ENCODE measurements around the gene CELSR1.
A peak's percentile ranks its signal among the peaks of the same experiment; 100 is the strongest.
"Not testable (repeated sequence)": the region's sequence is repeated elsewhere in the genome, so short reads cannot be mapped to it uniquely, and the experiment has no call there.

CELSR1 gene

DNA sequence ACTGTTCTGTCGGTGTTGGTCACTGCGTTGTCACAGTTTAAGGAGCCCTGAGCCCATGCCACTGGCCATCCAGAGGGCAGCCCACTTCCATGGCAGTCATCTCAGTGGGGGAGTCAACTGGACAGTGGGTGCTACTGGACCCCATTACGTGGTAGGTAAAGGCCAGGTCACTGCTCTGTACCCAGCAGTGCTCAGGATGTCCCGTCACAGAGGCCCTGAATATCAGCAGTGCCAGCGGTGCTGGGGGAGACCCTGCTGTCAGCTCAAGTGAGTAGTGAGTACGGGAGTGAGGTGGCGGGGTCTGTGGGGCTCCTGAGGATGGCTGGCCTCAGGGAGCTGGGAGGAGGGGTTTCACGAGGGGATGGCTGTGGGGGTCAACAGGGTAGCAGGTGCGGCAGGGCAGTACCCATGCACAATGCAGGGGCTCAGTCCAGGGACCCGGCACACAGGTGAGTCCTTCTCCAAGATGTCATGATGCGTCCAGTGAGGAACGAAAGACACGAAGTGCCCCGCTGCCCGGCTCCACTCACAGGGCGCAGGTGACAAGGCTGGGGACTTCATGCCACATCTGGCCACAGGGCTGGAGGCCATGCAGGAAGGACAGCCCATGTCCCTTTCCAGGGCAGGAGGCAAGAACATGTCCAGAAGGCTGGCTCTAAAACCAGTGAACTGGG lies 27.9 kb downstream of the CELSR1 start:
- DNase-seq: no peak

DNA sequence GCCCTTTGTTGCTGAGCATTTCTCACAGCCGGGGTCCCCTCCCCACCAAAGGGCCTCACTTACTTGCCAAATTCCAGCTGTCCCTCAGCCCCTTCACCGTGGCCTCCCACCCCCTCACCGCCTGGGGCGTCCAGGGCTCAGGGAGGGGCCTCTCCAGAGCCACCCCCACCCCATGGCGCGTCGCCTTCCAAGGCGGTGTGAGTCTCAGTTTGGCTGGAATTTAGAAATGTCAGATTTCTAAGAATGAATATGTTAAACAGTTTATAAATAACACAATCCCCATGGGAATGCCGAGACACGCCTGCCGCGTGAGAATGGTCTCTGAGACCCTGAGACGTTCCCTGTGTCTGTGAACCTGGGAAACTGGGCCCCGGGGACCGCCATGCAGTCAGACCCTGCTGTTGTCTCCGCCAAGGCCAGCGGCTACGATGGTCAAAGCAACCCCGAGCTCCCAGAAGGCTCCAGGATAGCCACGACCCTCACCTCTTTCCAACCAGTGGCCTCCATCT lies 28.9 kb downstream of the CELSR1 start:
- no peak for DNase-seq

DNA sequence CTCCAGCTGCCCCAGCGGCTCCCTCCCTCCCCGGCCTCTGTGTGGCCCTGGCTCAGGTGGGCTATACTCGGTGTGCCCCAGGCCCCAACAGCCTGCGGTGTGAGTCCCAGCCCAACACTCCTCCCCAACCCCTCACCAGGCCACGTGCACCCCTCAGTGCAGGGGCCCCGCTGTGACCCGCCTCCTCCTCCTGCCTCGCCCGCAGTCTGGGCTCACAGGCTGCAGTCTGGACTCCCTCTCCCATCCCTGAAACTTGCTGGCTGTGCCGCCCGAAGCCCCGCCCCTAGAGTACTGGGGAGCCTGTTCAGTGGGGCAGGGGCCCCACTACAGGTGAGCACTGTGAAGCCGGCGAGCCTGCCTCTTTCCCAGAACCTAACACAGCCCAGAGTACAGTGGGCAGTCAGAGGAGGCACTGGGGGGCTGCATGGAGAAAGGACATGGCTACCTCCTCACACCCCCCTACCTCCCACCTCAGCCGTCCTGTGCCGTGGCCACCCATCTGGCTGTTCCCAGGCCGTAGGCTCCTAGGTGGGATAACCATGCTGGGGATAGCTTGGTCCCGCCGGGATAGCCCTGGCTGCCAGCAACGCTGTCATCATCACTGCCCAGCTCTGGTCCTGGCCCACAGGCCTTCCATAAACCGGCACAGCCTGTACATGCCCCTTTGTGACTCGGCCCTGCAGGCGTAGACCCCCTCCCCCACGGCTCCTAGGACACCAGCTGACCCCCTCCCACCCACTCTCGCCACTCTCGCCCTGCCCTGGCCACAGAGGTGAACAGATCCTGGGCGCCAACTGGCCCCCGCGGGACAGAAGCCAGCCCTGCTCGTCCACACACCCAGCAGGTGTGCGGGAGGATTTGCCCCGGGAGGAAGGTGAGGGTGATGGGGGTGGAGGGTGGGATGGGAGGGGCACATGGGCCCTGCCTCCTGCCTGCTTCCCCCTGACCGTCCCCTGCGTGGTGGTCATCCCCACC lies 29.7 kb downstream of the CELSR1 start:
- no peak for DNase-seq

DNA sequence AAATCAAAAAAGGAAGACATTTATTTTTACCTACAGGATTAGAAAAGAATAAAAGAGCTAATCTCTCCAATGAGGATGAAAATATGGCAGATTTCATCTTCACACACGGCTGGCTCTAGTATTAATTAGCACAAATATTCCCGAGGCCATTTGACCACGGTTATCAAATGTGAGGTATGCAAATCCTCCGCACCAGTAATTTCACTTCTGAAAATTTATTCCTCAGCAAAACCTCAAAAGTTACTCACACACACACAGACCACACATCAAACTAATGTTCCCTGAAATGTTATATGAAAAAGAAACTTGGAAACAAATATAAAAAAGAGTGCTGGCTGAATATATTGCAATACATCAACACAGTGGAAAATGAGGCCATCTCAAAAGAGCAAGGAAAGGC lies 32.8 kb downstream of the CELSR1 start:
- DNase-seq: no peak

DNA sequence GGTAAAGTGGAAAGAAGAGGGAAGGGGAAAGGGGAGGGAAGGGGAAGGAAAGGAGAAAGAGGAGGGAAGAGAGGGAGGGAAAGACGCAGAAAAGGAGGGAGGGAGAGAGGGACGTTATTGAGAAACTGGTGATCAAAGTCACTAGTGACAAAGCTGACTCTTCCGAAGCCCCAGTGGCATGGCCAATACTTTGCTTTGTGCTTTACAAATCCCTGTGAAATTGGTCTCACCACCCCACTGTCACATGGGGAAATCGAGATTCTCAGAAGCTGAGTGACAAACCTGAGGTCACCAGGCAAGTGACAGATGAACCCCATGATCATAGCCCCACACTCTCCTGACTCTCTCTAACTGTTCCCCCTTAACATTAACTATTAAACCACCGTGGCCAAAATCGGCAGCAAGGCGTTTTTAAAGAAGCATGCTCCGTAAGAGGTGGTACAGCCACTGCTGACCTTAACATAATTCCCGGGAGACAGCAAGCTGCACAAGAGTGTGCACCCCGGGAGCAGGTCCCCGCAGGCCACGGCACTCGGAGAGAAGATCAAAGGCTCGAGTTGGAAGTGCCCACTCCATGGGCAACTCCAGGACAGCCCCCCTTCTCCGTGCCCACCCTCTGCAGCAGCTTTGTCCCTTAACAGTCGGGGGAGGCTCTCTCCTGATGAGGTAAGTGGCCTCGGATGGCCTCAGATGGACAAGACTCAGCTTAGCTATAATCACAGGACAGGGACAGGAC lies 34.8 kb downstream of the CELSR1 start:
- no peak for DNase-seq

DNA sequence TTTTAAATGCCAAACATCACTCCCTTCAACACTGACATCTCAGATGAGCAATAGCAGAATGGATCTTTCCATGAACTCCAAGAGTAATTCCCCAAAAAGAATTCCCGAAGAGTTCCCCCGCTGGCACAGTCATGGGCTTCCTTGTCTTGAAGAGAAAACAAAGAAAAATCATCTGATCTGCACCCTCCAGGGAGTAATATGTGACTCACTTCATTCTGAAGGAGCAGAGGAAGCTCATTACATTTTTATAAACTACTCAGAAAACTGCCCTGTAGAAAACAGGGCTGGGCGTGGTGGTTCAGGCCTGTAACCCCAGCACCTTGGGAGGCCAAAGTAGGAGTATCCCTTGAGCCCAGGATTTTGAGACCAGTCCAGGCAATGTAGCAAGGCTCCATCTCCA lies 35.7 kb downstream of the CELSR1 start:
- no peak for DNase-seq

DNA sequence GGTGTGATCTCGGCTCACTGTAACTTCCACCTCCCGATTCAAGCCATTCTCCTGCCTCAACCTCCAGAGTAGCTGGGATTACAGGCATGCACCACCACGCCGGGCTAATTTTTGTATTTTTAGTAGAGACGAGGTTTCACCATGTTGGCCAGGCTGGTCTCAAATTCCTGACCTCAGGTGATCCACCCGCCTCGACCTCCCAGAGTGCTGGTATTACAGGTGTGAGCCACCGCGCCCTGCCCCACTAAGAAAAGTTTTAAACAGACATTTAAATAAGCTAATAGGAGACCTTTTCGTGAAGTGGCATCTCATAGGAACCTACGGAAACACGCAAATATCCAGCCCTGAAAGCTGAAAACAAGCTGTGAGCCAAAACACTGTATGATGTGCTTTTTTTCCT lies 36.2 kb downstream of the CELSR1 start:
- not testable (repeated sequence) for DNase-seq

DNA sequence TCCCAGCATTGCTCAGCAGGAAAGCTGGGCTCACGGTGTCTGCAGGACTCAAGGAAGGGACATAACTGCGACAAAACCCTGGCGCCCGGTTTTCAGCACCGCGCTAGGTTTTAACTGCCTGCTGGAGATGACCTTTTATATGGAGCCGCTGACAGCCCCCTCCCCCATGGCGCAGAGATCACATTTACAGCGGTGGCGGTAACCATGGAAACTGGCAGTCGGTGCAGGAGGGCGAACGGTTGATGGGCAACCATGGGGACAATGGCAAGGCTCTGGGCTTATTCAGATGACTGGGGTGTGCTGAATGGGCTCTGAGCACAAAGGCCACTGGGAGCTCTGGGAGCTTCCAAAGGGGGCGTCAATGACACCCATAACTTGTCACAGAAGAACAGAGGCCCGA lies 37.2 kb downstream of the CELSR1 start:
- DNase-seq: peak; percentile 25

DNA sequence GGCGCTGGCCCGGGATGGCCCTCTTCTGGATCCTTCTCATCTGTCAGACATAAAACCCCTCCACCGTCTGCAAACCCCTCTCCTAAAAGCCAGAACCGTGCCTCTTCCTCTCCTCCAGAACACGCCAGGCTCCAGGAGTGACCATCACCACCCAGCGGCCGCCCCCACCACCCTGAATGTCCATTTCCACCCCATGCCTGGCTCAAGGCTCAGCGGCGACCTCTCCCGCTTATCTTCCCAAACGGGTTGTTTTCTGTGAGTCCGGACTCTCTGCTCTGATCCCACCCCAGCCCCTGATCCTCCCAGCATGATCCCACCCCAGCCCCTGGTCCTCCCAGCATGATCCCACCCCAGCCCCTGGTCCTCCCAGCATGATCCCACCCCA lies 37.6 kb downstream of the CELSR1 start:
- DNase-seq: no peak

DNA sequence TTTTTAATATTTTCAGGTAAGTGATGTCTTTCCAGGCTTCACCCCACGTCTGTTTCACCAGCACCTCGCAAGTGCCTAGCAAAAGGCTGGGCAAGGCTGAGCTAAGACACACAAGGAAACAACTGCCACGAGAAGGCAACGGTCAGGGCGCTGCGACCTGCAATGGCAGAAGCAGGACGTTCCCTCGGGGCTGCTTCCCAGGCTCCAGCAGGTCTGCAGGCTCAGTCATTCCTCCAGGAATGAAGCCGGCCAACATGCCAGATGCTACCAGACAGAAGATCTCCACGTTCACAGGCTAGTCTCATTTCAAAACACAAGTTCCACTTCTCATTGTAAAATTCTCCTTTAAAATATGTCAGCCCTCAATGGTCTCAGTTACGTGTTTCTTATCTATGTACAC lies 45.5 kb downstream of the CELSR1 start:
- no peak for DNase-seq

DNA sequence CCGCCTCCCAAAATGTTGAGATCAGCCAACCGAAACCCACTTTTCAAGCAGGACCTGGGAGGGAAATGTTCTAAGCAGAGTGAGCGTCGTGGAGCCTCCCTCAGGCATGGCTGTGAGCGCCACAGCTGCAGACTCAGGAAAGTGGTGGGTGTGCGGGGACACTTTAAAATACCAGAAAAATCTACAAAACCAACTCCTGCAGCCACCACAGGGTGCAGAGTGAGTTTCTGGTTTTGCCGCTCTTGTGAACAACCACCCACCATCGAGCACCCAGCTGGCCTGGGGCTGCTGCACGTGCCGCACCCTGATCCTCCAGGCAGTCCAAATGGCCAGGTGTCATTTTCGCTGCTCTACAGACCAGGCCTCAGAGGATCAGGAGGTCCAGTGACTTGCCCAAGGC lies 46.9 kb downstream of the CELSR1 start:
- DNase-seq: no peak

DNA sequence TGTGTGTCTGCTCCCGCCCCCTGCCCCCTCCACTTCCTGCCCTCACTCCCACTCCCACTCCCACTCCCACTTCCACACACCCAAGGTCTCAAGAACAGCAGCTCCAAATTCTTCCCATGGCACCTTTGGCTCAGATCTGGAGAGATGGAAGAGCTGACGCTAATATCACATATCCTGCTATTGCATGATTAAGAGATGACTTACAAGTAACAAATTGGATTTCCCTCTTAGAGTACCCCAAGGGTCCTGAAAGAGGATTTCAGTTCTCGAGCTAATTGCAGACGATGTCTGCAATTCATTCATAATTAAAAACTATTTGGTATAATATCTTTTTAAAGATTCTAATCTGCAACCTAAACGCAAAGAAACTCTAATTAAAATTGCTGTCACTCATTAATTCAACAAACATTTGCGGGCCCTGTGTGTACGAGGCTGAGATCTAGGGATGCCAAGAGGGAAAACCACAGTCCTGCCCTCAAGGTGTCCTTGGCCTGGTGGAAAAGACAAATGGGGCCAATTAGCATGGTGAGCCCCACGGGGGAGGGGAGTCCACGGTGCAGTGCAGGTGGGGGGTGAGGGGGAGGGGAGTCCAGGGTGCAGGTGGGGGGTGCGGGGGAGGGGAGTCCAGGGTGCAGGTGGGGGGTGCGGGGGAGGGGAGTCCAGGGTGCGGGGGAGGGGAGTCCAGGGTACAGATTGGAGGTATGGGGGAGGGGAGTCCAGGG lies 50.3 kb downstream of the CELSR1 start:
- DNase-seq: no peak

DNA sequence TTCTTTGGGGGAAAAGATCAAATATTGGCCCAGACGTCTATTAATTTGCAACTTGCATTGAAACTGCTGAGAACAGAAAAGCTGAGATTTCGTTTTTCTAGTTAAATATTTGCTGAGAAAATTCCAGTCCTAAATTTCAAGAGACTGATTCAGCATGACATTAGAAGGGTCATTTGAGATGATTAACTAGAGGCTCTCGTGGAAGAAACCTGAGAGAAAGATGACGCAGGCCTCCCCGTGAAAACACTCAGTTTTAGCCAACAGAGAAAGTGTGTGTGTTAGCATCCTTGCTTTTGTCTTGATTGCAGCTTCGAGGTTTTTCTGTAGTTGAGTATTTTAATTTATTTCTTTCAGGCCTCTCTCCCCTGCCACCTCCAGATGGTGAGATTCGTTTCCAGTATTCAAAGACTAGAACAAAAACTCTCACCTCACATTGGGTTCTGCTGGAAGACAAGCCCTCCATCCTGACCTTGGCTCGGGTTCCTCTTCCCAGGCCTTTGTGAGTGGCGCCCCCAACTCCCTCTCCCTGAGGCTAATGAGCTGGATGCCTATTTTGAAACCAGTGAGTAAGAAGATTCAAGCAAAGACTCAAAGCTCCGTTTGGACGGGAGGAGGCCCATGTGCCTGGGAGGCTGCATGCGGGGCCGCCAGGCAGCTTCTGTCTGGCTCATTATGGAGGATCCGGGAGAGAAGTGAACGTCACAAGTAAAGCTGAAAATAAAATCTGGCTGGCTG lies 52.4 kb downstream of the CELSR1 start:
- no peak for DNase-seq

DNA sequence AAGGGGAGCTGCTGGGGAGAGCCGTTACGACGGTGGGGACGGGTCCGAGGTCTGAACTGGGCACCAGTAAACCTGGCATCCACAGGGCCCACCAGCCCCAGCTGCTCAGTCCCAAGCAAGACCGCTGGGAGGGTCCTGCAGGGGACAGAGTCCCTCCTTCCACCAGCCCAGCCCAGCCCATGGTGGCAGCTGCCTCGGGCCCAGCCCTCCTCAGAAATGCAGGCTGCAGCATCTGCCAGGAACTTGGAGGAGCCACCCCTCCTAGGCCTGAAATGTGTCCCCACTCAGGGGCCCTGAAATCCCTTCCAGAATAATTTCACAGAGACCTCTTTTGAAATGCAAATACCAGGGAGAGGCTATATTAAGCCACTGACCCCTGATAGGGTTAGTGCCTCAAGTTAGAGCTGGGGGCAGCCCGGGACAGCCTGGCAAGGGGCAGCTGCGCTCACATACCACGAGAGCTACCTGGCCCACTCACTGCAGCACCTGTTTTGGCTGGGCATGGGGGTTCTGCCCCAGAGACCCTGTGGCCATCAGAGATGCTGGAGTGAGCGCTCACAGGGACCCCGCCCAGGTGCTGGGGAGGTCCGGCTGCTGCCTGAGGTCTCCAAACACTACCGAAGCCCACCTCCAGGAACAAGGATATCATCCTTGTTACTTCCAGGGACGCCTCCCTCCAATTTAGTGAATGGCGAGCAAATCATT lies 53.1 kb downstream of the CELSR1 start:
- no peak for DNase-seq

DNA sequence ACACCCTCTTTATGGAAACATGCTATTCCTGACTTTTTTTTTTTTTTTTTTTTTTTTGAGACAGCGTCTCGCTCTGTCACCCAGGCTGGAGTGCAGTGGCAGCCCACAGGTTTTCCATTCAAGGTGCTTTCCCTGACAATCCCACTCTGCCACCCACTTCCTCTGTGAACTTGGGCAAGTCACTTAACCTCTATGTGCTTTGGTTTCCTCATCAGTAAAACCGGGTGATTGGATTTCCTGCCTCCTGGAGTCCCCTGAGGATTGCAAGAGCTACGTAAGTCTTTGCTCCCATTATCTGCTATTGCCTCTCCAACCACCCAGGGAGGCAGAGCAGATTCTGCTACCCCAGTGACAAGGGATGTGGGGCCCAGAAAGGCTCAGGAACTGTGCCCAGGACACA lies 54.1 kb downstream of the CELSR1 start:
- no peak for DNase-seq

DNA sequence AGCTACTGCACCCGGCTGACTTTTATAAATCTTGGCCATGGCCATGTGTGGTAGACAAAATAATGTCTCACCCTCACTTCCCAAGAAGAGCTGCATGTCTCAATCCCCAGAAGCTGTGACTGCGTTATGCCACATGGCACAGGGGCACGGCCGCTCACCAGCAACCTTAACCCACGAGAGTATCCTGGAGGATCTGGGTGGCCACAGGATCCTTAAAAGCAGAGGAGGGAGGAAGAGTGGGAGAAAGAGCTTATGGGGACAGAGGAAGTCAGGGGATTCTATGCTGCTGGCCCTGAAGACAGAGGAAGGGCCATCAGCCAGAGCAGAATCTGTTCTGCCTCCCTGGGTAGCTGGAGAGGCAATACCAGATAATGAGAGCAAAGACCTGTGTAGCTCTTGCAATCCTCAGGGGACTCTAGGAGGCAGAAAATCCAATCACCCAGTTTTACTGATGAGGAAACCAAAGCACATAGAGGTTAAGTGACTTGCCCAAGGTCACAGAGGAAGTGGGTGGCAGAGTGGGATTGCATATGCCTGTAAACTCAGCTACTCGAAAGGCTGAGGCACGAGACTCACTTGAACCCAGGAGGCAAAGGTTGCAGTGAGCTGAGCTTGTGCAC lies 55.3 kb downstream of the CELSR1 start:
- no peak for DNase-seq

DNA sequence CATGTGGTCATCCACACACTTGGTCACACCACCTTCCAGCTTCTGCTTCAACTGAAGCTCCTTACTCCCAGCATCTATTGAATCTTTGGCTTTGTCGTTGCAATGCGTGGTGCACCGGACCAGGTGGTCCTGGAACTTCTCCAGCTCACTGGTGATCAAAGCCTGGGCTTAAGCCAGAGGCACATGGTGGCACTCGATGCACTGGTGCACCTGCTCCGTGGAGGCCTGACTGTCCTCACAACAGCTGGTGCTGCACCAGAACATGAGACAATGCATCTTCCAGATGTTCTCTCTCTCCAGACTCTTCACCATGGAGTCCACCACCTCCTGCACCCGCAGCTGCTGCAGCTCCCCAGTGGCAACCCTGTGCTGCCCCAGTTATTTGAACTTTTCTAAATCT lies 56.0 kb downstream of the CELSR1 start:
- DNase-seq: no peak

DNA sequence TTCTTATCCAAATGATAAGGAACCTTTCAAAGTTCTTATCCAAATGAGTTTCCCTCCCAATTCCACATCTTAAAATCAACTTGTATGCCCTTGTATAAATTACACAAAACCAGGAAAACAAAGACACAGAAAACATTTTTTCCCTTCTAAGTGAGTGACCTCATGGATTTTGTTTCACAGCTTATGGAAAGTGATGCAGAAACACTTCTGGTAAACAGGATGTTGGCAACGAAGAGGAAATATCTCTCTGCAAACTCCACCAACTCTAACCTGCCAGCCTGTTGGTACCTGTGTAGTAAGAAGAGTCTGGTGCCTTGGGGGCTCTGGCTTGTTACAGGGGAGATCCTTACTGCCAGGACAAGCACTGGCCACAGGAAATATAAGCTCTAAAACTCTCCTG lies 57.0 kb downstream of the CELSR1 start:
- DNase-seq: no peak

DNA sequence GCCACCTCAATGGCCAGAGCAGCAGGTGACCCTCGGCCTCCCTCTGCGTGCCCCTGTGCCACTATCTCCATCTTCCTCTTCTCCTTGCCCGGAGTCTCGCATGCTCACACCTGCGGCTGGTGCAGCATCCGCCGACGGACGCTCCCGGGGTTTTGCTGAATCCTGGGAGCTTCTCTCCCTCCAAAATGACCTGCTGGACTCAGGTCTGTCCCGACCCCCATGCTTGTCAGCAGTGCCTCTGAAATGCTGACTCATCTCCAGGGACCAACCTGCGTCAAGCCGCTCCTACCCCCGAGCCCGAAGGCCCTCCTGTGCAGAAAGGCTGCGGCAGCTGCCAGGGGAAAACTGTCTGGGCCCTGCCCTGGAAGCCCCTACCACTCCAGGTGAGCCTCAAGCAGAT lies 58.4 kb downstream of the CELSR1 start:
- DNase-seq: no peak

DNA sequence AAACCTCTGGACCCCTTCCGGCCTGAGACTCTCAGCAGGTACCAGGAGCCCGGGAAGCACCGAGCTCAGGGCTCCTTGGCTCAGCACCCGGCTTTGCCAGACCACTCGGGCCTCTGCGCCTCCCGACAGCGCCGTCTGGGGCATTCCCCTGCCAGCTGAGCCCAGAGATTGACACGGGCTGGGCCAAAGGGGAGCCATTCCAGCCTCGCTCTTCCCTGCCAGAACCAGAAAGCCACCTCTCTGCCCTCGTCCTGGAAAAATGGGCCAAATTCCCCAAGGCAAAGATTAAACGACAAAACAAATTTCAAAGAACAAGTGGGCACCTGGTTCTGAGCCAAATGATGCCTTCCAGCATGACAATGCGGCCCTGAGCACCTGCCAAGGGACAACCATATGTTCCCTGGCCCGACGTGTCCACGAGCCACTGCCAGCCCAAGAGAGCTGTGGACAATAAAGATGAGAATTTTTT lies 59.3 kb downstream of the CELSR1 start:
- DNase-seq: no peak

DNA sequence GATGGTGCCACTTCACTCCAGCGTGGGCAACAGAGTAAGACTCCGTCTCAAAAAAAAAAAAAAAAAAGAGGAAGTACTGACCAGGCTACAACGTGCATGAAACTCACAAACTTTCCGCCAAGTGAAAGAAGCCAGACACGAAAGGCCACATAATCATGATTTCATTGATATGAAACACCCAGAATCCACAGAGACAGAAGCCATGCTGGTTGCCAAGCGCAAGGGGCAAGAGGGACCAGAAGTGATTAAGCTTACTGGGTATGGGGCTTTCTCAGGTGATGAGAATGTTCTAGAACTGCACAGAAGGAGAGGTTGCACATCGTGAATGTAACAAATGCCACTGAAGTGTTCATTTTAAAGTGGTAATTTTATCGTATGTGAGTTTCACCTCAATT lies 60.9 kb downstream of the CELSR1 start:
- no peak for DNase-seq
